HG03354 (cell line): ENCODE measurements around the gene SLC12A7.

ENCODE experiments used
- ATAC-seq: cut with Tn5 transposase; IDR thresholded peaks from one replicate; pipeline ENCODE4 v1.9.1; 2021; ENCODE audit warnings: mild to moderate bottlenecking; ENCODE audit not compliant: unreplicated experiment, poor library complexity, severe bottlenecking

The SLC12A7 gene

DNA sequence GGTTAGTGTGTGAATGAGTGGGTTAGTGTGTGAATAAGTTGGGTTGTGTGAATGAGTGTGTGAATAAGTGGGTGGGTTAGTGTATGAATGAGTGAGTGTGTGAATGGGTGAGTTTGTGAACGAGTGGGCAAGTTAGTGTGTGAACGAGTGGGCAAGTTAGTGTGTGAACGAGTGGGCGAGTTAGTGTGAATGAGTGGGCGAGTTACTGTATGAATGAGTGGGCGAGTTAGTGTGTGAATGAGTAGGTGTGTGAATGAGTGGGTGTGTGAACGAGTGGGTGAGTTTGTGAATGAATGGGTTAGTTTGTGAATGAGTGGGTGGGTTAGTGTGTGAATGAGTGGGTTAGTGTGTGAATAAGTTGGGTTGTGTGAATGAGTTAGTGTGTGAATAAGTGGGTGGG lies 68.5 kb downstream of the SLC12A7 start:
- no peak for ATAC-seq

DNA sequence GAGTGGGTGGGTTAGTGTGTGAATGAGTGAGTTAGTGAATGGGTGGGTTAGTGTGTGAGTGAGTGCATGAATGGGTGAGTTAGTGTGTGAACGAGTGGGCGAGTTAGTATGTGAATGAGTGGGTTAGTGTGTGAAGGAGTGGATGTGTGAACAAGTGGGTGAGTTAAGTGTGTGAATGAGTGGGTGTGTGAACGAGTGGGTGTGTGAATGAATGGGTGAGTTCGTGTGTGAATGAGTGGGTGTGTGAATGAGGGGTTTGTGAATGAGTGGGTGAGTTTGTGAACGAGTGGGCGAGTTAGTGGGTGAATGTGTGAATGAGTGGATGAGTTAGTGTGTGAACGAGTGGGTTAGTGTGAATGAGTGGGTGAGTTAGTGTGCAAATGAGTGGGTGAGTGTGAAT lies 69.2 kb downstream of the SLC12A7 start:
- no peak for ATAC-seq

DNA sequence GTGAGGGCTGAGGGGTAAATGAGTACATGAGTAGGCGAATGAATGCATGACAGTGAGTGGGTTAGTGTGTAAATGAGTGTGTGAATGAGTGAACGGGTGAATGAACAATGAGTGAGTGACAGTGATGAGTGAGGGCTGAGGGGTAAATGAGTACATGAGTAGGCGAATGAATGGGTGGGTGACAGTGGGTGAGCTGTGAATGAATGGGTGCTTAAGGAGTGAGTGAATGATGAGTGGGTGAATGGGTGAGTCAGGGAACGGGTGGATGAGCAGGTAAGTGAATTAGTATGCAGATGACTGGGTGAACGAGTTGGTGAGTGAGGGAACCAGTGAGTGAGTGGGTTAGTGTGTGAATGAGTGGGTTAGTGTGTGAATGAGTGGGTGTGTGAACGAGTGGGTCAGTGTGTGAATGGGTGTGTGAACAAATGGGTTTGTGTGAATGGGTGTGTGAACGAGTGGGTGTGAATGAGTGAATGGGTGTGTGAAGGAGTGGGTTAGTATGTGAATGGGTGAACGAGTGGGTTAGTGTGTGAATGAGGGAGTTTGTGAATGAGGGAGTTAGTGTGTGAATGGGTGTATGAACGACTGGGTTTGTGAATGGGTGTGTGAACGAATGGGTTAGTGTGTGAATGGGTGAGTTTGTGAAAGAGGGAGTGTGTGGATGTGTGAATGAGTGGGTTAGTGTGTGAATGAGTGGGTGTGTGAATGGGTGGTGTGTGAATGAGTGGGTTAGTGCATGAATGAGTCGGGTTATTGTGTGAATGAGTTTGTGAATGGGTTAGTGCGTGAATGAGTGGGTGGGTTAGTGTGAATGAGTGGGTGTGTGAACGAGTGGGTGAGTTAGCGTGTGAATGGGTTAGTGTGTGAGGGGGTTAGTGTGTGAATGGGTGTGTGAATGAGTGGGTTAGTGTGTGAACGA lies 70.4 kb downstream of the SLC12A7 start:
- no peak for ATAC-seq

GRCh38 chr5:1040571-1040970 lies 71.3 kb downstream of the SLC12A7 start:
- no peak for ATAC-seq

DNA sequence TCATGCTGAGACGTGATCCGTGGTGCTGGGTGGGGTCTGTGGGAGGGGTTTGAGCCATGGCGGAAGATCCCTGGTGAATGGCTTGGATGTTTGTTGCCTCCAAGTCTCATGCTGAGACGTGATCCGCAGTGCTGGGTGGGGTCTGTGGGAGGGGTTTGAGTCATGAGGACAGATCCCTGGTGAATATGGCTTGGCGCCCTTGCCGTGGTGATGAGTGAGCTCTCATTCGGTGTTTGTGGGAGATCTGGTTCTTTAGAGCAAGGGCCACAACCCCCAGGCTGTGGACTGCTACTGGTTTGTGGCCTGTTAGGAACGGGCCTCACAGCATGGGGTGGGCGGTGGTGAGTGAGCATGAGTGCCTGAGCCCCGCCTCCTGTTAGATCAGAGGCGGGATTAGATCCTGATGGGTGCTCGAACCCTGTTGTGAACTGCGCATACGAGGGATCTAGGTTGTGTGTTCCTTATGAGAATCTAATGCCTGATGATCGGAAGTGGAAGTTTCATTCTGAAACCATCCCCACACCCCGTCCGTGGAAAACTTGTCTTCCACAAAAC lies 72.1 kb downstream of the SLC12A7 start:
- ATAC-seq = no peak

- ATAC-seq = no peak
Measured at GRCh38 chr5:1039210-1039548, 72.7 kb downstream of the SLC12A7 start.

DNA sequence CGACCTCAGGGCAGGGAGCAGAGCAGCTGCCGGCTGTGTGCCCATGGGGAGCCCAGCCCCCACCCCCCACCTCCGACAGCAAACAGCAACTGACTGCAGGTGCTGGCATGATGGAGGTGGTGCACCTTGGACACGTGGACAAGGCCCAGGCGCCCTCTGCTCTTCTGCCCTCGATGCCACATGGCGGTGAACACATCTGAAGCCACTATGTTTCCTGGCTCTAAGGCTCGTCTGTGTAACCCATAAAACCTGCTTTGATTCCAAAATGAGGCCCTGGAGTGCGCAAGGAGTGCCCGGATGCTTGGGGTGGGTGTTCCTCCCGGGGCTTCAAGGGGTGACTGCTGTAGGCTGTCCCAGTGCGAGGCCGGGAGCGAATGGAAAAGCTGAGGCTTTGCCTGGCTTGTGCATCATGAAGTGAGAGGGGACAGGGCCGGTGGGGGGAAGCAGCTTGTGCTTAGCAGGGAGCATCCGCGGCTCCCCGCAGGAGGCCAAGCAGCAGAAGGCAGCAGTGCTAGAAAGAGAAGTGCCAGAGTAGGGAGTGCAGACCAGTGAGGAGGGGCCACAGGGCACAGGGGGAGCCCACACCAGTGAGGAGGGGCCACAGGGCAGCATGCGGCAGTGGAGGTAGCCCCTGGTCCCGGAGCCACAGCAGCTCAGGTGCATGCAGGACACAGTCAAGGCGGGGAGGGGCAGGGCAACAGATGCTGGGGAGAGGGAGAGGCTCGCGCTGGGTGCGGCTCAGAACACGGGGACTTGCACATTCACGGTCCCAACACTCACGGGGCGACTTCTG lies 73.2 kb downstream of the SLC12A7 start:
- ATAC-seq = no peak

- ATAC-seq = no peak
Measured at GRCh38 chr5:1037671-1038416, 74.0 kb downstream of the SLC12A7 start.

DNA sequence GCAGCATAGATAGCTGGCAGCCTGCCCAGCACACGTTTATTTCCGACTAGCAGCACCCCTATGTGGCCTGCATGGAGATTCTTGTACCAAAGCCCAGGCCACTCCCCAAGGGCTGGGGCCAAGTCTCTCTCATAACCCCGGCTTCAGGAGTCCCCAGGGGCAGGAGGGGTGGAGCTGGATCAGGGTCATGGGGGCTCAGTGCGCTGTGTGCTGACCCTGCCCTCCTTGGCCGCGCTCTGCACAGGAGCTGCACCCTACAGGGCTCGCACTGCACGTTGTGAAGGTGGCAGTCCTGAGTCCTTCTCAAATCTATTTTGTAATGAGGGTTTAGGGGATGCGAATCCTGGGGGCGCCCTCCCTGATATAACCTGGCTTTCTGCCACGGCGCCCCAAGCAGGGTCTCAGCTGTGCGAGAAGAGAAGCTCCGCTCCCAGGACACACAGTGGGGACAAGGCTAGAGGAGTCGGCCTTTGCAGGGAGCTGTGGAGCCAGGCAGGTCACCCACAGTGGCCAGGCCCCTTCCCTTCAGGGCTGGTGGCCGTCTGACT lies 74.7 kb downstream of the SLC12A7 start:
- ATAC-seq = no peak

GRCh38 chr5:1036504-1037122 lies 75.2 kb downstream of the SLC12A7 start:
- no peak for ATAC-seq

DNA sequence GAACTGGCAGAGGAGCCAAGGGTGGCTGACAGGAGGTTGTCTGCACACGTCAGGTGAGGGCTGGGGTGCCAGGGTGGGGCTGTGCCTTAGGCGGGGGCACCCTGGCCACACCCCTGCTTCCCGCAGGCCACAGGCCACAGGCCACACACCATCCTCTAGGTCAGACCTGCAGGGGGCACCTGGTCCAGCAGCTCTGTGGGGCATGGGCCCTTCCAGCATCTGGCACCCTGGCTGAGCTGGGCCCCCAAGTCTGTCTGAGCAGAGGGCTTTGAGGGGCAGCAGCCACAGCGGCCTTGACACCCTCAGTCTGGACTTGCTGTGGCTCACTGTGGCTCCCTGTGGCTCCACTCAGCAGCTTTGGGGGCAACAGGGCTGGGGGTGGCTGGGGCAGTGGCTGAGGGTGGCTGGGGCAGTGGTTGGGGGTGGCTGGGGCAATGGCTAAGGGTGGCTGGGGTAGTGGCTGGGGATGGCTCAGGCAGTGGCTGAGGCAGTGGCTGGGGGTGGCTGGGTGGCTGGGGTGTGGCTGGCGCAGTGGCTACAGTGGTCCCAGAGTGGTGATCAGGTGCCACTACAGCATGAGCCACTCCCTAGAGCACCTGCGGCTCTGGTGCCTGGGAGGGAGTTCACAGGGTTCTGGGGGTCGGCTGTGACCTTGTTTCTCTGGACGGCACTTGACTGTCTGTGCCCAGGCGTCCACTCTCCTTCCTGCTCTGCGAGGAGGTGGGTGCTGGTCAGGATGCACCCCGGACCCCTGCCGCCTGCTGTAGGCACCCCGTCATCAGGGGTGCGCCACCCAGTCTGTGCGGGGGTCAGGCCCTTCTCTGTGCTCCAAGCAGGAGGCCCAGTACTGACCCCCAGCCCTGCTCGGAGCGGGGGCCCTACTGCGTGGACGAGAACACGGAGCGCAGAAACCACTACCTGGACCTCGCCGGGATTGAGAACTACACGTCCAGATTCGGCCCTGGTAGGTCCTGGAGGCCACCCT lies 76.2 kb downstream of the SLC12A7 start:
- no peak for ATAC-seq

GRCh38 chr5:1034986-1035385 lies 76.9 kb downstream of the SLC12A7 start:
- no peak for ATAC-seq

DNA sequence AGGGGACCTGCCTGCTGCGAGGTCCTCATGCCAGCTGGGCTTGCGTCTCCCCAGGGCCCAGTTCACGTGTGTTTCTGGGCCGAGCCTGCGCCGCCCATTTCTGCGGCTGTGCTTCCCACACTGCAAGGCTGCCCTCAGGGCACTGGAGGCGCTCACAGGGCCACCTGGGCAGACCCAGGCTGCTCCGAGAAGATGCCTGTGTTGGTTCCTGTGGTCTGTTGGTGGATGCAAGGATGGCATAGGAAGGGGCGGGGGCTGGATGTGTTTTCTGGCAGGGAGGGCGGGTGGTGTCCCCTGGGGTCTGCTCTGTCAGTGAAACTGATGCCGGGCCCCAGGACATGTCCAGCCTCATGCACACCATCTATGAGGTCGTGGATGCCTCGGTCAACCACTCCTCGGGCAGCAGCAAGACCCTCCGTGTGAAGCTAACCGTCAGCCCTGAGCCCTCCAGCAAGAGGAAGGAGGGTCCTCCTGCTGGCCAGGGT lies 77.4 kb downstream of the SLC12A7 start:
- ATAC-seq = no peak

DNA sequence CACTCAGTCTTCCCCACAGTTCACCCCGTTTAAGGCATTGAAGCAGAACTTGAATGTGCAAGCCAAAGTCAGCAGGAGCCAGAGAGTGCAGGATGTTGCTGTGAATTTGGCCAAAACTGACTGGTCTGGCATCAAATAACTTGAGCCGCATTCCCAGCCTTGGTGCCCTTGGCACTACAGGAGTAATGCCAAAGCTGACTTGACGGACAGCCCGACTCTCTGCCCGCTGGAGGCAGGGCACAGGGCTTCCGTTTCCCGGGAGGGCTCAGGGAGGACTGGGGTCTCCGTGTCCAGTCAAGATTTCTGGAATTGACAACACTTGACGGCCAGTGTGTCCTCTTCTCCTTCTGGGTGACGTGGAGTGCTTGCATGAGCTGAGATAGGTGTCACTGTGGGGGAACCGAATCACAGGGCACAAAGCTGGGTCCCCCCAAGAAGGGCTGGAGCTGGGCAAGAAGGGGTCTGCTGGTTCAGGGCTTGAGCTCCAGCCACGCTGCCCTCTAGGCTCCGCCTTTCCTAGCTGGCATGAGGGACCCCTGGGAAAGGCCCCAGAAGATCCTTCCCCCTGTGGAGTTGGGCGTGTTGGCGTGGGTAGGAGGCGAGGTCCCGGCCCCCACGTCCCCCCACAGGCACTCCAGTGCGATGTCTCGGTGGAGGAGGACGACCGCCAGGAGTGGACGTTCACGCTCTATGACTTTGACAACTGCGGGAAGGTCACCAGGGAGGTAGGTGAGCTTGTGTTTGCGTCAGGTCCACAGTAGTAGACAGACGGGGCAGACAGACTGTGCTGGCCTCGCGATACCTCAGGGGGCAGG lies 78.0 kb downstream of the SLC12A7 start:
- ATAC-seq = no peak

- no peak for ATAC-seq
Measured at GRCh38 chr5:1033178-1033577, 78.7 kb downstream of the SLC12A7 start.

GRCh38 chr5:1032551-1033027 lies 79.3 kb downstream of the SLC12A7 start:
- no peak for ATAC-seq

DNA sequence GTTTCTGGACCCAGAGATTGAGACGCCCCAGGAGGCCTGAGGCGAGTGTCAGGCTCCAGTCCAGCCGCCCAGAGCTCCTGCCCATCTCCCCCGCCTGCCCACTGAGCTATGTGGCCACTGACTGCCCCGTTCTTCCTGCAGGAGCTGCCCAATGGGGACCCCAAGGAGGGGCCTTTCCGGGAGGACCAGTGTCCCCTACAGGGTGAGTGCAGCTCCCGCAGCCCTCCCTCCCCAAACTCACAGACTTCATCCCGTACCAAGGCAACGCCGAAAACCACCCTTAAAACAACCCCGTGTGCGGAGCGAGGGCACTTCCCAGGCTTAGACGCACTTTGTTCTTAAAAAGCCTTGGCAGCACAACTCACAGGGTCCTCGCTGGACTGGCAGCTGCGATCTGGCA lies 79.9 kb downstream of the SLC12A7 start:
- no peak for ATAC-seq
